ENCODE results near the gene ABCA12.

DNA sequence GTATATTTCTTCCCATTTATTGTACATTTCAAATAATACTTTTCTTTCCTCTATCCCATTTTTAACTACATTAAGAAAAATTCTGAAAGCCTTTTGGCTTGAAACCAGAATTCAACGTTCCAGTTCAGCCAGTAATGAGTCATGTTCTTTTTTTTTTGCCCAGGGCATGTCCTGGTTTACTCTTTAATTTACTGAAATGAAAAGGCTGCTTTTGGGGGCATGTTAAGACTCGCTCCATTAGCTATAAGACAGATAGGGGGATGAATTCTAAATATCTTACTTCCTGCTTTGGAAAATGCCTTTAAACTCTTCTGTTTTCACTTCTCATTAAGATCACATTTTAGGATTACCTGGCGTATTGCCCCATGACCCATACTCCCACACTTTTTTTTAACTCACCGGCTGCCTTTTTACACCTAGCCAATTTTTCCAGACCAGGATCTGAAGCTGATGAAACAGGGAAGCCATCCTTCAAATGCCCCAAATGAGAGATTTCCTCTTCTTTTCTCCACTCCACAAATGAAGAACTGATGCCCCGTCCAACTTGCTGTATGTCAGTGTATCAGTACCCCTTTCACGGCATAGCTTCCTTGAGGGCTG, 585 bp downstream of the ABCA12 start:
- TF ChIP-seq, protein P1, sequence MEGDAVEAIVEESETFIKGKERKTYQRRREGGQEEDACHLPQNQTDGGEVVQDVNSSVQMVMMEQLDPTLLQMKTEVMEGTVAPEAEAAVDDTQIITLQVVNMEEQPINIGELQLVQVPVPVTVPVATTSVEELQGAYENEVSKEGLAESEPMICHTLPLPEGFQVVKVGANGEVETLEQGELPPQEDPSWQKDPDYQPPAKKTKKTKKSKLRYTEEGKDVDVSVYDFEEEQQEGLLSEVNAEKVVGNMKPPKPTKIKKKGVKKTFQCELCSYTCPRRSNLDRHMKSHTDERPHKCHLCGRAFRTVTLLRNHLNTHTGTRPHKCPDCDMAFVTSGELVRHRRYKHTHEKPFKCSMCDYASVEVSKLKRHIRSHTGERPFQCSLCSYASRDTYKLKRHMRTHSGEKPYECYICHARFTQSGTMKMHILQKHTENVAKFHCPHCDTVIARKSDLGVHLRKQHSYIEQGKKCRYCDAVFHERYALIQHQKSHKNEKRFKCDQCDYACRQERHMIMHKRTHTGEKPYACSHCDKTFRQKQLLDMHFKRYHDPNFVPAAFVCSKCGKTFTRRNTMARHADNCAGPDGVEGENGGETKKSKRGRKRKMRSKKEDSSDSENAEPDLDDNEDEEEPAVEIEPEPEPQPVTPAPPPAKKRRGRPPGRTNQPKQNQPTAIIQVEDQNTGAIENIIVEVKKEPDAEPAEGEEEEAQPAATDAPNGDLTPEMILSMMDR (IDR thresholded peaks at IDR 0.05; ENCODE audit: low read depth, low read length) = no peak
- no peak for TF ChIP-seq POLR2A (IDR thresholded peaks at IDR 0.05; ENCODE audit: extremely low read depth, insufficient read length)

All from NB4 (cell line).